Neuronal stem cell (in vitro differentiated cells): ENCODE data around the gene C15orf39.

Source experiments
- DNase-seq: peaks from one replicate; pipeline ENCODE4 v3.0.0-alpha.2; 2013; ENCODE audit warnings: low spot score
- H2AFZ ChIP-seq: one replicate; pipeline ENCODE4 v1.6.1; 2013; ENCODE audit warnings: mild to moderate bottlenecking, low read length, inconsistent platforms
- H2AK5ac ChIP-seq: 2 replicates; pipeline ENCODE4 v1.6.1; 2013; ENCODE audit warnings: low read depth, mild to moderate bottlenecking, inconsistent platforms, low read length, moderate library complexity, mixed read lengths
- H2BK120ac ChIP-seq: 2 replicates; pipeline ENCODE4 v1.6.1; 2013; ENCODE audit warnings: low read depth, mild to moderate bottlenecking, inconsistent platforms, low read length, moderate library complexity, mixed read lengths
- H2BK12ac ChIP-seq: one replicate; pipeline ENCODE4 v1.6.1; 2013; ENCODE audit warnings: low read length, inconsistent platforms
- H2BK15ac ChIP-seq: 2 replicates; pipeline ENCODE4 v1.6.1; 2013; ENCODE audit warnings: mild to moderate bottlenecking, low read length, inconsistent platforms, mixed read lengths
- H2BK5ac ChIP-seq: one replicate; pipeline ENCODE4 v1.6.1; 2013; ENCODE audit warnings: inconsistent platforms, mild to moderate bottlenecking, low read length, moderate library complexity
- H3K14ac ChIP-seq: one replicate; pipeline ENCODE4 v1.6.1; 2013; ENCODE audit warnings: low read length, inconsistent platforms
- H3K18ac ChIP-seq: 2 replicates; pipeline ENCODE4 v1.6.1; 2013; ENCODE audit warnings: low read length, inconsistent platforms
- H3K23ac ChIP-seq: 2 replicates; pipeline ENCODE4 v1.6.1; 2013; ENCODE audit warnings: low read depth, mild to moderate bottlenecking, mixed read lengths, low read length, inconsistent platforms; ENCODE audit not compliant: poor library complexity
- H3K27ac ChIP-seq: replicated peaks from 3 replicates; pipeline ENCODE4 v1.5.1; 2013; ENCODE audit warnings: low read length, inconsistent platforms
- H3K27me3 ChIP-seq, 3 experiments: 2 replicates each; pipeline ENCODE4 v1.6.1; 2013; ENCODE audit warnings: low read length in 3 of 3, mild to moderate bottlenecking in 2 of 3, inconsistent platforms in 1 of 3, low read depth in 1 of 3, mixed read lengths in 1 of 3, moderate library complexity in 1 of 3; ENCODE audit not compliant: control insufficient read depth in 3 of 3, insufficient read depth in 3 of 3
- H3K36me3 ChIP-seq, 2 donors: replicated peaks in 1 of 2; 2 replicates each; pipeline ENCODE4 v1.6.1; 2013; ENCODE audit warnings: low read length in 2 of 2; ENCODE audit not compliant: control insufficient read depth in 2 of 2, insufficient read depth in 2 of 2
- H3K4ac ChIP-seq: 2 replicates; pipeline ENCODE4 v1.6.1; 2013; ENCODE audit warnings: inconsistent platforms, mild to moderate bottlenecking, low read length, moderate library complexity
- H3K4me1 ChIP-seq, 2 donors: 1 replicate in 1 of 2; 2 replicates in 1 of 2; pipeline ENCODE4 v1.6.1; 2013; ENCODE audit warnings: low read length in 2 of 2, low read depth in 1 of 2; ENCODE audit not compliant: control insufficient read depth in 2 of 2, insufficient read depth in 1 of 2
- H3K4me2 ChIP-seq: one replicate; pipeline ENCODE4 v1.6.1; 2013; ENCODE audit warnings: mild to moderate bottlenecking, low read length, inconsistent platforms; ENCODE audit not compliant: insufficient read depth, poor library complexity, severe bottlenecking
- H3K4me3 ChIP-seq, 2 donors: 2 replicates each; pipeline ENCODE4 v1.5.1; 2013; ENCODE audit warnings: low read length in 2 of 2, mild to moderate bottlenecking in 2 of 2, inconsistent platforms in 1 of 2, moderate library complexity in 1 of 2
- H3K79me1 ChIP-seq: one replicate; pipeline ENCODE4 v1.6.1; 2013; ENCODE audit warnings: low read depth, mild to moderate bottlenecking, inconsistent platforms, low read length, moderate library complexity
- H3K9ac ChIP-seq: one replicate; pipeline ENCODE4 v1.6.1; 2013; ENCODE audit warnings: mild to moderate bottlenecking, low read depth, low read length, inconsistent platforms; ENCODE audit not compliant: poor library complexity
- H3K9me3 ChIP-seq, 2 donors: replicated peaks in 1 of 2; 2 replicates each; pipeline versions ENCODE3 to v1.6.1; 2013; ENCODE audit warnings: low read length in 2 of 2, mild to moderate bottlenecking in 2 of 2, inconsistent platforms in 1 of 2, low read depth in 1 of 2, mixed read lengths in 1 of 2, moderate library complexity in 1 of 2; ENCODE audit not compliant: control insufficient read depth in 2 of 2, insufficient read depth in 1 of 2
- H4K8ac ChIP-seq: one replicate; pipeline ENCODE4 v1.6.1; 2013; ENCODE audit warnings: low read depth, mild to moderate bottlenecking, inconsistent platforms, low read length, moderate library complexity
- H4K91ac ChIP-seq: one replicate; pipeline ENCODE4 v1.6.1; 2013; ENCODE audit warnings: low read length, low read depth, mild to moderate bottlenecking, inconsistent platforms; ENCODE audit not compliant: poor library complexity
- WGBS, 2 donors: extraction: QIAGEN DNeasy Blood & Tissue Kit; methylation state at CpG; one replicate each; pipeline ENCODE4 v1.1.7; 2013; ENCODE audit warnings: missing lambda C conversion rate in 2 of 2, mixed read lengths in 1 of 2; ENCODE audit not compliant: insufficient read length in 2 of 2, insufficient replicate concordance in 1 of 2; ENCODE audit errors: extremely low coverage in 2 of 2; 5-methylcytosine and 5-hydroxymethylcytosine counted together

Gene C15orf39

DNA sequence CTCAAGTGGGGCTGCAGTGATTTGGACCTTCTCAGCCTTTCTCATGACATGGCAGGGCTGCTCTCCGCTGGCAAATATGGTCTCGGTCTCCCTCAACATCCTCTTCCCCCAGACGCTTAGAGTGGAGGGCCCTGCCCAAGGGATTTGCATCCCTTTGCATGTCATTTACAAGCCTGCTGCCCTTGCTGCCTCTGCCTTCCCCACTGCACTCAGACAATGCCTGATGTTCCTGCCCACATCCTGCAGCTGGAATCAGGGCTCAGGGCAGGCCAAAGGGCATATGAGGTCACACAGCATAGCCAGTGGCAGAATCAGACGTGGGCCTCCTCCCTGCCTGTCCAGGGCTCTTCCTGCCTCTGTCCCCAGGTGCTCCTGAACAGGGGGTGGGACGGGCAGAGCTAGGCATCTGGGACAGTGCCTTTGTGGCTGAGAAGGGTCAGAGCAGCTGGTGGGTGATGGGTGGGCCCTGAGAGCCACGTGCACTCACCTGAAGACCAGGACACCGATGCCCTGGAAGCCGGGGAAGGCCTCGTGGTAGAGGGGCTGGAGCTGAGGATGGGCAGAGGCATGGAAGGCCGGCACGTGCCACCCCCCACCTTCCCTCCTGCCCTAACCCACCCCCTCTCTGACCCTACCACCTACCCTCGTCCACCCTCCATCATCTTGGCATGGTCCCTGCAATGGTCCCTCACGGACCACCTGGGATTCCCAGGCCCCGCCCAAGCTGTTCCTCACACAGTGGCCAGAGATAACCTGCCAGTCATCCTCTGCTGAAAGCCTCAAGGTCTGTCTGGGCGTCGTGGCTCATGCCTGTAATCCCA is 29.1 kb downstream of the C15orf39 start:
- Histone ChIP-seq H2BK120ac (no peak overlapping the region), H3K9ac (no peak overlapping the region), H3K4me1 (peaks cover 4 to 5% of the 10 kb centered on the region in 2 donors), H3K4me3 (peak overlapping the region in 1 of 2 donors; percentile 51), H3K36me3 (no peaks in the 10 kb centered on the region), H2AFZ (no peak overlapping the region), H2BK12ac (peak overlapping the region; percentile 30), H3K4me2 (no peak overlapping the region), H3K9me3 (no peaks in the 10 kb centered on the region), H3K27me3 (peaks cover 0 to 23% (median 0%) of the 10 kb centered on the region in 3 experiments), H2AK5ac (peak overlapping the region; percentile 58), H2BK5ac (no peak overlapping the region), H3K18ac (no peak overlapping the region), H3K27ac (no peak overlapping the region), H4K91ac (no peak overlapping the region), H4K8ac (no peak overlapping the region), H3K23ac (peak overlapping the region; percentile 25), H3K79me1 (peaks cover 3% of the 10 kb centered on the region), H2BK15ac (no peak overlapping the region), H3K4ac (peak overlapping the region; percentile 56), H3K14ac (peak overlapping the region; percentile 77)
- DNase-seq: no peak
- WGBS, 2 donors: no CpG with 5 or more reads among the region's 16 CpGs

DNA sequence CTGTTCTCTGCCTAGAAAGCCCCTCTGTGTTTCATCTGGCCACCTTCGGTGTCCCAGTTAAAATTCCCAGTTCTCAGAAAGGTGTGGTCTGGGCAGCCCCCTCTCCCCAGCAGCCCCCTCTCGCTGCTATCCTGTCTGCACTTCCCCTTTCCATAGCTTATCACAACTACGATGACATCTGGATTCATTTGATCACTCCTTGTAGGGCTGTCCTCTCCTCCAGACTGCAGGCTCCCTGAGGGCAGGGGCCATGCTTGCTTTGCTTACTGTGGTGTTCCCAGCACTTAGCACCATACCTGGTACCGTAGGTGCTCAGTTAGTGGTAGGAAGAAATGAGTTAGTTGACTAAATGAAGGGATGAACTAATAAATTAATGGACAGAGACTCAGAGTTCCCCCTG is 30.2 kb downstream of the C15orf39 start:
- Histone ChIP-seq H2BK5ac (no peak overlapping the region), H3K27ac (no peak overlapping the region), H2BK12ac (no peak overlapping the region), H3K79me1 (peaks cover 3% of the 10 kb centered on the region), H2BK120ac (no peak overlapping the region), H3K14ac (no peak overlapping the region), H2BK15ac (no peak overlapping the region), H4K8ac (no peak overlapping the region), H3K4ac (no peak overlapping the region), H3K9me3 (no peaks in the 10 kb centered on the region), H3K27me3 (peaks cover 0 to 26% (median 0%) of the 10 kb centered on the region in 3 experiments), H4K91ac (no peak overlapping the region), H3K4me3 (no peak overlapping the region), H2AFZ (no peak overlapping the region), H3K4me1 (peaks cover 4 to 5% of the 10 kb centered on the region in 2 donors), H3K4me2 (no peak overlapping the region), H3K9ac (no peak overlapping the region), H2AK5ac (no peak overlapping the region), H3K23ac (no peak overlapping the region), H3K36me3 (no peaks in the 10 kb centered on the region), H3K18ac (no peak overlapping the region)
- no peak for DNase-seq
- WGBS, 2 donors: no CpG with 5 or more reads among the region's 4 CpGs

DNA sequence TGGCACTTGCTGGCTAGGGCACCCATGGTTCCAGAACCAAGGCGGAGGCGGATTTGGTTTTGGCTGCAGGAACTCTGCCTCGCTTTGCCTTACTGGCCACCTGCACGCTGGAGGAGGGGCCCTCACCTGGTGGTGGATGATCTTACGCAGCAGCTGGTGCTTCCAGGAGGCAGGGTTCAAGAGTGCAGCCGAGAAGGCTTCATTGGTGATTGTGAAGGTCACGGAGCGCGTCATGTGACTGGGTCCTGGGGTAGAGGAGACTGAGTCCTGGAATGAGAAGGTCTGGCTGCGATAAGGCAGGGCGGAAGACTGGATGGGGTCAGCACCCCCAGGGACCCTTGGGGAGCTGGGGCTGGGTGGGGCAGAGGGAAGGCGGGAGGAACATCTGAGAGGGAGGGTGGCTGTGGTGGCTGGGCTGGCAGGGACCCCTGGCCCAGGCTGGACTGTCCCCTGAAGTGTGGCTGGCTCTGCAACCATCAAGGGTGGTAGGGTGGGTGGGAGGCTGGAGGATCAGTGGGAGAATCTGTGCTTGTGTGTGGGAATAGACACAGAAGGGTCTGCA is 30.7 kb downstream of the C15orf39 start:
- Histone ChIP-seq H3K9me3 (peaks cover 0 to 2% of the 10 kb centered on the region in 2 donors), H2BK5ac (no peak overlapping the region), H4K91ac (no peak overlapping the region), H3K36me3 (no peaks in the 10 kb centered on the region), H3K79me1 (peaks cover 3% of the 10 kb centered on the region), H2BK12ac (no peak overlapping the region), H2BK120ac (no peak overlapping the region), H2AFZ (no peak overlapping the region), H3K4me1 (peaks cover 5 to 6% of the 10 kb centered on the region in 2 donors), H3K27me3 (peaks cover 0 to 28% (median 0%) of the 10 kb centered on the region in 3 experiments), H3K9ac (no peak overlapping the region), H3K18ac (peak overlapping the region; percentile 44), H3K4ac (no peak overlapping the region), H3K4me2 (no peak overlapping the region), H3K23ac (peak overlapping the region; percentile 57), H2AK5ac (no peak overlapping the region), H3K4me3 (no peak overlapping the region), H4K8ac (no peak overlapping the region), H2BK15ac (no peak overlapping the region), H3K27ac (no peak overlapping the region), H3K14ac (no peak overlapping the region)
- DNase-seq: no peak
- no CpG with 5 or more reads among the region's 12 CpGs for WGBS, 2 donors

DNA sequence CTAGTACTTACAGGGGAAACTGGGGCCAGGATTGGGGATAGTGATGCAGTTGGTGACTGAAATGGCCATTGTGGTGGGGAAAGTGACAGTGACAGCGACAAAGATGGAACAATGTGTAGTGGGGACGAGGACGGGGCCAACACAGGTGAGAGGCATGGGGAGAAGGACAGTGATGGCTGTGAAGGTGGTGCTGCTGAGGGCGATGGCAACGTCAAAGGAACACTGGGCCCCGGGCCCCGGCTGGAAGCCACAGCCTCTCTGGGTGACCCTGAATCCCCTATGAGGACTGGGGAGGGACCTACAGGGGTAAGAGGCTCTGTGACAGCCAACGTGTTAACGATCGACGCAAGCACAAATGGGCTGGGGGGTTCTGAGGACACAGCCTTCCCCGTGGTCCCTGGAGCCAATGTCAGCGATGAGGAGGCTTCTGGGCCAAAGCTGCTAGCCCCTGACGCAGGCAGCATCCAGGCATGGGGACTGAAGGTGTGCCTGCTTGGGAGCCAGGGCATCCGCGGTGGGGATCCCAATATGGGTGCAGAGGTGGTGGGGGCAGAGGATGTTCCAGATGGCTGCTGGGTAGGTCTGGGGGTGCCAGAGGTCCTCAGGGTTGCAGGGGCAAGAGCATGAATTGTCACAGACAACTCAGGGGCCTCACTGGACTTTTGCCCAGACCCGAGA is 31.3 kb downstream of the C15orf39 start:
- no peak overlapping the region for H3K27ac ChIP-seq
- H2BK15ac ChIP-seq: no peak overlapping the region
- H3K4me2 ChIP-seq: no peak overlapping the region
- no peak overlapping the region for H2BK120ac ChIP-seq
- H3K4me3 ChIP-seq: no peak overlapping the region
- H2AFZ ChIP-seq: no peak overlapping the region
- no peak overlapping the region for H2BK12ac ChIP-seq
- H2BK5ac ChIP-seq: no peak overlapping the region
- no peak overlapping the region for H4K91ac ChIP-seq
- no peaks in the 10 kb centered on the region for H3K36me3 ChIP-seq
- peaks cover 5 to 6% of the 10 kb centered on the region in 2 donors for H3K4me1 ChIP-seq
- H3K18ac ChIP-seq: peak overlapping the region; percentile 69
- H3K27me3 ChIP-seq: peaks cover 0 to 30% (median 0%) of the 10 kb centered on the region in 3 experiments
- no peak for DNase-seq
- peak overlapping the region; percentile 30 for H3K4ac ChIP-seq
- peak overlapping the region; percentile 29 for H2AK5ac ChIP-seq
- peaks cover 0 to 2% of the 10 kb centered on the region in 2 donors for H3K9me3 ChIP-seq
- WGBS, 2 donors: no CpG with 5 or more reads among the region's 17 CpGs
- H3K79me1 ChIP-seq: peaks cover 3% of the 10 kb centered on the region
- H3K23ac ChIP-seq: no peak overlapping the region
- peak overlapping the region; percentile 53 for H4K8ac ChIP-seq
- no peak overlapping the region for H3K9ac ChIP-seq
- H3K14ac ChIP-seq: peak overlapping the region; percentile 42
